Tibial artery (tissue), 4 donors: ENCODE data around the gene CDC73.

Experiments
- DNase-seq, 2 donors: peaks; one replicate each; pipeline ENCODE4 v3.0.0-alpha.2; 2019
- H3K27ac ChIP-seq, 2 donors: fragments of 200-600 bp; sonication (generic) in 1 of 2; 1 replicate in 1 of 2; 2 replicates in 1 of 2; pipeline ENCODE4 v1.5.1; 2018 to 2019; ENCODE audit warnings: mild to moderate bottlenecking in 1 of 2
- H3K27me3 ChIP-seq, 2 donors: fragments of 200-600 bp; sonication (generic) in 1 of 2; one replicate each; pipeline versions ENCODE4 v1.5.1 to v1.6.0; 2016 to 2019
- H3K36me3 ChIP-seq, 3 donors: fragments of 200-600 bp; sonication (generic) in 2 of 3; one replicate each; pipeline ENCODE4 v1.5.1; 2016 to 2019; ENCODE audit warnings: mild to moderate bottlenecking in 2 of 3
- H3K4me1 ChIP-seq, 4 donors: fragments of 200-600 bp; sonication (generic) in 2 of 4; 1 replicate in 3 of 4; 2 replicates in 1 of 4; pipeline ENCODE4 v1.5.1; 2016 to 2019
- H3K4me3 ChIP-seq, 2 donors: fragments of 200-600 bp; sonication (generic) in 1 of 2; 1 replicate in 1 of 2; 2 replicates in 1 of 2; pipeline ENCODE4 v1.5.1; 2018 to 2019; ENCODE audit warnings: mild to moderate bottlenecking in 2 of 2
- H3K9me3 ChIP-seq, 3 donors: fragments of 200-600 bp; sonication (generic) in 1 of 3; one replicate each; pipeline ENCODE4 v1.5.1; 2016 to 2019
- CTCF ChIP-seq, 2 experiments: fragments of 200-600 bp in 1 of 2; fragments of 450-650 bp in 1 of 2; IDR thresholded peaks; one replicate each; pipeline ENCODE4 v1.5.1; 2017 to 2019; ENCODE audit warnings: antibody characterized with exemption in 2 of 2, mild to moderate bottlenecking in 1 of 2, moderate library complexity in 1 of 2
- intact Hi-C: fragments of 100-400 bp; cut with DNase I; formaldehyde crosslinking; loops from one replicate; pipeline ENCODE4 v1.15.0; 2023; ENCODE audit warnings: low total_unique reads

Gene CDC73

GRCh38 chr1:193293726-193294125 lies 171.9 kb downstream of the CDC73 start:
- Histone ChIP-seq H3K27me3 (no peaks in the 10 kb centered on the region), H3K9me3 (peaks cover 0 to 4% (median 3%) of the 10 kb centered on the region in 3 donors), H3K4me3 (no peak overlapping the region), H3K27ac (no peak overlapping the region), H3K36me3 (no peaks in the 10 kb centered on the region), H3K4me1 (no peaks in the 10 kb centered on the region)
- intact Hi-C loops, result no loop called here
- TF ChIP-seq CTCF (IDR thresholded peaks at IDR 0.05), result no peak
- no peak for DNase-seq

- no peaks in the 10 kb centered on the region for H3K27me3 ChIP-seq
- DNase-seq, result no peak
- H3K27ac ChIP-seq, result no peak overlapping the region
- no peaks in the 10 kb centered on the region for H3K36me3 ChIP-seq
- intact Hi-C loops, result no loop called here
- peaks cover 0 to 4% (median 3%) of the 10 kb centered on the region in 3 donors for H3K9me3 ChIP-seq
- H3K4me1 ChIP-seq, result no peaks in the 10 kb centered on the region
- no peak for TF ChIP-seq CTCF (IDR thresholded peaks at IDR 0.05)
- no peak overlapping the region for H3K4me3 ChIP-seq
These were observed 177.2 kb downstream of the CDC73 start for GRCh38 chr1:193299038-193299437.

DNA sequence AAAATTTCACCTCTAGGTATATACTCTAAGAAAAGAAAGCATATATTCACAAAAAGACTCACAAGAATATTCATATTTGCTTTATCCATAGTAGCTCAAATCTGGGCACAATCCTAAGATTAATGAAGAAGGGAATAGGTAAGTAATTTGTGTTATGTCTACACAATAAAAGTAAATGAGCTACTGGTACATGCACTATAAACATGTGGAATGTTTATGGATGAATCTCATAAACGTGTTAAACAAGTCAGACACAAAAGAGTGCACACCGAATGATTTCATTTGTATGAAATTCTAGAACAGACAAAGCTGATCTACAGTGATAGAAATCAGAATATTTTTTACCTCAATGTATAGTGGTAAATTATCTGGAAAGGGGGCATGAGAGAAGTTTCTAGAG lies 179.9 kb downstream of the CDC73 start:
- DNase-seq, result no peak
- intact Hi-C loops, result no loop called here
- Histone ChIP-seq H3K27me3 (no peaks in the 10 kb centered on the region), H3K36me3 (no peaks in the 10 kb centered on the region), H3K9me3 (peaks cover 0 to 3% (median 1%) of the 10 kb centered on the region in 3 donors), H3K4me3 (no peak overlapping the region), H3K27ac (no peak overlapping the region), H3K4me1 (no peaks in the 10 kb centered on the region)
- no peak for TF ChIP-seq CTCF (IDR thresholded peaks at IDR 0.05)

DNA sequence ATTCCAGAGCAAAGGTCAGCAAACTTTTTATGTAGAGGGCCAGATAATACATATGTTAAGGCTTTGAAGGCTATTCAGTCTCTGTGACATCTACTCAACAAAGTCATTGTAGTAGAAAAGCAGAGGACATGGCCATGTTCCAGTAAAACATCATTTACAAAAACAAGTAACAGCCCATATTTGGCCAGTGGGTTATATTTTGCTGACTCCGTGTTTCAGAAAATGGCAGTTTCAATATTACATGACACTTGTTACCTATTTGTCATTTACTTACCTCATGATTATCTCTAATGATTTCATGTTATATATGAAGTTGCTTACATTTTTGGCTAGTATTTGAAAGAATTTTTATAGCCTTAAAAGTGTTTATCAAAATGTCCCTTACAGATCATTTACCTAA lies 182.0 kb downstream of the CDC73 start:
- intact Hi-C loops, result no loop called here
- DNase-seq, result no peak
- Histone ChIP-seq H3K36me3 (no peaks in the 10 kb centered on the region), H3K4me1 (no peaks in the 10 kb centered on the region), H3K27ac (no peak overlapping the region), H3K4me3 (no peak overlapping the region), H3K27me3 (no peaks in the 10 kb centered on the region), H3K9me3 (no peaks in the 10 kb centered on the region)
- TF ChIP-seq CTCF (IDR thresholded peaks at IDR 0.05), result no peak
